Activated T-helper 1 cell treated with anti-CD3 and anti-CD28 coated beads, Interleukin-2, amount 50 U/mL, for 16 hours (primary cell): ENCODE measurements around the gene PRPF6.
"Not testable (repeated sequence)": the region's sequence is repeated elsewhere in the genome, so short reads cannot be mapped to it uniquely, and the experiment has no call there.

Source experiments
- DNase-seq, 2 donors: peaks; one replicate each; pipeline ENCODE4 v3.0.0-alpha.2; 2020; ENCODE audit warnings: low read depth in 1 of 2, low spot score in 1 of 2

Gene PRPF6

GRCh38 chr20:63960654-63961621, 20.0 kb upstream of the PRPF6 start:
- not testable (repeated sequence) for DNase-seq

GRCh38 chr20:63961664-63962425, 19.1 kb upstream of the PRPF6 start:
- no peak for DNase-seq

DNA sequence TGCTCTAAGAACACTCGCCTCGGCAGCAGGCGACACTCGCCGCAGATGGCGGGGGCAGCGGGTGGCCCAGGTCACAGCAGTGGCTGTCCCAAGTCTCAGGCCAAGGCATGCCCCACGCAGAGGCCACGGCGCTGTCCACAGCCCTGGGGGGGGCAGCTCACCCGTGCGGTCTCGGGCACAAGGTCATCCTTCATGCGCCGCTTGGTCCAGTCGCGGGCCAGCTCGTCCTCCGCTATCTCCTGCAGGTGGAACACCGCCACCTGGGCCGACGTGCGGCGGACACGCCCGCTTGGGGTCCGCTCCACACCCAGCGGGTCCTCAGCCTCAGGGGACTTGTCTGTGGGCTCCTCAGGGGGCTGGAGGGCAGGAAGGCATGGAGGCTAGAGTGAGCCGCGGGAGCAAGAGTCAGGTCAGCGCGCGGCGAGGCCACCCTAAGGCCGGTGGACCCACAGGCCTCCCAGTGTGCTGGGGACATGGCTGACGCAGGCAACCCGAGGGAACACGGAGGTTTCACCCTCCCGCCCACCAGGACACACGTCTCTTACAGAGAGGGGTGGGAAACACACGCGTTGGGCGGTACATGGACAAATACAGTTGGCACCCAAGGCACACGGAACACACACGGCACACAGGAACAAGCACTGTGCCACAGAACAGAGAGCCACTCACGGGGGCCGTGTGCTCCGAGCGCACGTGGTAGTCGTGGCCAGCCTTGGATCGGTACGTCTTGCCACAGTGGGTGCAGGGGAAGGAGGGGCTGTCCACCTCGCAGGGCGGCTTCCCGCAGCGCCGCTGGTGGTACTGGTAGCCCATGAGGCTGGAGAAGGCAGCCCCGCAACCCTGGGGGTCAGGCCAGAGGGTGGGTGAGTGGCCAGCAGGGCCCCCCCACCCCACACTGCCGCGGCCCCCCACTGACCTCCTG, 18.2 kb upstream of the PRPF6 start:
- no peak for DNase-seq

GRCh38 chr20:63963348-63963741, 17.6 kb upstream of the PRPF6 start:
- no peak for DNase-seq

DNA sequence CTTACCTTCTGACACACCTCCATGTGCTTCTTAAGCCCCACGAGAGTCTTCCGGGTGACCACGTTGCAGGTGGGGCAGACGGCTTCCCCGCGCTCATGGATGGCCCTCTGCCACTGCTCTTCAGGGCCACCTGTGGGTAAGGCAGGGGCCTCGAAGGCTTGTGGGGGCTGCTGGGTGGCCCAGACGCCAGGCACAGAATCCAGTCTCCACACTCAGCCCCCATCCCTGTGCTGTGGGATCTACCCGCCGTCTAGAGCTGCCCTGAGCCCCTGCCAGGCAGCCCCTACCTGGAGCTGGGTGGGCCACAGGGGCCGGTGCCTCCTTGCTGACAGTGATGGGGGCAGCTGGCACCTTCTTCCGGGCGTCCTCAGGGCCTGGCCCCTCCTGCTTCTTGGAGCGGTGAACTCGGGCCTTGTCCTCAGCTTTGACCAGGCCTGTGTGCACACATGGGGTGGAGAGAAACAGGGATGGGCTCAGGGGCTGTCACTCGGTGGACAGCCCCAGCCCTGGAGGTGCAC, 17.1 kb upstream of the PRPF6 start:
- no peak for DNase-seq

- DNase-seq, result no peak
These were observed 16.5 kb upstream of the PRPF6 start for GRCh38 chr20:63964412-63964811.

DNA sequence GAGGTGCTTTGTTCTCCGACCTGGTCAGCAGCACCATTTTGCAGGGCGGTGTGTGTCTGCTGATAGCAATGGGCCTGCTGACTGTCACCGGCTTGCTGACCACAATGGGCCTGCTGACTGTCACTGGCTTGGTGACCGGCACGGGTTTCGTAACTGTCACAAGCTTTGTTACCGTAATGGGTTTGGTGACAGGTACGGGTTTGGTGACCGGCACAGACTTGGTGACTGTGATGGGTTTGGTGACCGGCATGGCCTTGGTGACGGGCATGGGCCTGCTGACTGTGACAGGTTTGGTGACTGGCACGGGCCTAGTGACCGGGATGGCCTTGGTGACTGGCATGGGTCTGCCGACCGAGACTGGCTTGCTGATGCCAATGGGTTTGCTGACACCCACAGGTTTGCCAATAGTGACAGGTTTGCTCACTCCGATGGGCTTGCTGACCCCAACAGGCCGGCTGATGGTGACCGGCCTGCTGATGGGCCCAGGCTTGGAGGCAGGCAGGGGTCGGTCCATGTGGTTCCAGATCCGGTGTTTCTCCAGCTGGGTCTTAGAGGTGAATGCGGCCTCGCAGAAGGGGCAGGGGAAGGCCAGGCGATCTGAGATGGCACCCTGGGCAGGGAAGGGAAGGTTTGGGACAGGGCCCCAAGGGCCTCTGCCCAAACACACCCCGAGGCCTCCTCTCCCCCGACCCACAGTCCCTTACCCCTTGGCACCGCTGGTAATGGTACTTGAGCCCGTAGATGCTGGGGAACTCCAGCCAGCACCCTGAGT, 14.6 kb upstream of the PRPF6 start:
- no peak for DNase-seq

- DNase-seq, result no peak
These were observed 14.0 kb upstream of the PRPF6 start for GRCh38 chr20:63966944-63967322.

GRCh38 chr20:63967330-63968135, 13.4 kb upstream of the PRPF6 start:
- no peak for DNase-seq

DNA sequence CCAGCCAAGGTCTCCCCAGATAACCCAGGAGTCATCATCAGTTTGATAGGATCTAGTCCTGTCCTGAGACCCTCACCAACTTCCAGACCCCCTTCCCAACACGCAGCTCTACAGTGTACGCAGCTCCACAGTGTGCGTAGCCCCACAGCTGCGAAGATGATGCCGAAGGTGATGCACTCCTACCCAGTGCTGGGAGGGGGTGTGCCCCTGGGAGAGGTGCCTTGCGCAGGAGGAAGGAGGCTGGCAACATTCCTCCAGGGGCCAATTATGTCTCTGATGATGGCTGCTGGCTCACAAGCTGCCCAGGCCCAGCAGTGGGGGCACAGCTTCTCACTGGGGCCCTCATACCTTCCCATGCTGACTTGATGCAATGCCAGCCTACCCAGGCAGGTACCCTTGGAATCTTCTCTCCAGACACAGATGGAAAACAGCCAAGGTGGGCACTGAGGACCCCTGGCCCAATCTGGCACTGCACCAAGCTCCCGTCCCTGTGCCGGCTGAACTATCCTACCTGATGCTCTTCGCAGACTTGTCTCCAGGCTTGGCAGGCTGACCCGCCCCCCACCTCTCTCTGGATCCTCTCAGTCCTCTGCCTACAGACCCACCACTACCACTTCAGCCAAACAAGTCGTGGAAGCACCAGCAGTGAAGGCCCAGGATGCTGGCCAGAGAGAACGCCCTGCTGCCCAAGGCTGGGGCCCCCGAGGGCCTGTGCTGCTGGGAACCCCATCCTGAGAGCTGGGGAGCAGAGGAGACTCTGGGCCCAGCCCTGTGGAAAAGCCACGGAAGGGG, 12.6 kb upstream of the PRPF6 start:
- DNase-seq, result no peak

GRCh38 chr20:63968928-63969760, 11.8 kb upstream of the PRPF6 start:
- no peak for DNase-seq

- peak in 1 of 2 donors; percentile 42 for DNase-seq
These were observed 10.9 kb upstream of the PRPF6 start, which contains the start of gene ZNF512B for GRCh38 chr20:63969838-63970713. Gene ZNF512B (minus strand): TSS chr20:63969930. CDS start chr20:63967950, 1,980 bp downstream.

- no peak for DNase-seq
These were observed 10.1 kb upstream of the PRPF6 start for GRCh38 chr20:63970714-63971431.

GRCh38 chr20:63971960-63972311, 9.0 kb upstream of the PRPF6 start:
- DNase-seq, result not testable (repeated sequence)

DNA sequence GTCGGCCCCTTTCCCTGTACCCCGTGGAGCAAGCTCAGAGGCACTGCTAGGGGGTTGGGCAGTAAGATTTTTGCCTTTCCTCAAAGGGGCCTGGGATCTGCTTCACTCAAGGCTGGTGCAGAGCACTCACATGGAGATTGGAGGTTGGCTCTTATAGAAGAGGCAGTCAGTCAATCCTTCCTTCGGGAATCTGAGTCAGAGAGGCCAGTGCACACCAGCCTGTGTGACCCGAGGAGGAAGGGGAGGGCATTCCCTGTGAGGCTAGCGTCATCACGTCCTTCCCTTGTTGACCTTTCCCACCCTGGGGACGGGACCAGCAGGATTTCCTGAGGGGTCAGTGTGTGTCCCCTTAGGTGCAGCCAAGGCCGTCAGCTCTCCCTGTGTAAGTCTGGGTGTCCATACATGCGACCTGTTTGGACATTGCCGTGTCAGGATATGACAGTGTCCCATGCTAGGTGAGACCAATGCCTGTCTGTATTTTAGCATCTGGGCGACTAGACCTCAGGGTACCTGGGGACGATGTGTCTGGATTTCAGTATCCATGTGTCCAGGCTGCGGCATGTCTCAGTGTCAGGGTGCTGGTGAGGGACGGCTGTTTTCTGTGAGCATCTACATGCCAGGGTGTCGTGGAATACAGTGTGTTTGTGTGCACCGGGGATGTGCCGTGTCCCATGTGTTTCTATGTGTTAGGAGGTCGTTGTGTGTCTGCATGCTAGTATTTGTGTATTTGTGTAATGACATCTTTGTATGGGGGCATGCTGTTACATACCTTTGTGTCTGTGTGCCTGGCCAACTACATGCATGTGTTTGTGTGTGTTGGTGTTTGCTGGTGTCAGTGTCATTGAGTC, 8.4 kb upstream of the PRPF6 start:
- no peak for DNase-seq
